NCI-H345 treated with DMSO at 0.1 percent for 48 hours (cell line): ENCODE data around the gene PERM1.
"Not testable (repeated sequence)": the region's sequence is repeated elsewhere in the genome, so short reads cannot be mapped to it uniquely, and the experiment has no call there.

ENCODE experiments used
- DNase-seq: peaks from one replicate; lab custom pipeline; 2025; ENCODE audit not compliant: unreplicated experiment; lab: John Stamatoyannopoulos, UW

PERM1 gene, protein sequence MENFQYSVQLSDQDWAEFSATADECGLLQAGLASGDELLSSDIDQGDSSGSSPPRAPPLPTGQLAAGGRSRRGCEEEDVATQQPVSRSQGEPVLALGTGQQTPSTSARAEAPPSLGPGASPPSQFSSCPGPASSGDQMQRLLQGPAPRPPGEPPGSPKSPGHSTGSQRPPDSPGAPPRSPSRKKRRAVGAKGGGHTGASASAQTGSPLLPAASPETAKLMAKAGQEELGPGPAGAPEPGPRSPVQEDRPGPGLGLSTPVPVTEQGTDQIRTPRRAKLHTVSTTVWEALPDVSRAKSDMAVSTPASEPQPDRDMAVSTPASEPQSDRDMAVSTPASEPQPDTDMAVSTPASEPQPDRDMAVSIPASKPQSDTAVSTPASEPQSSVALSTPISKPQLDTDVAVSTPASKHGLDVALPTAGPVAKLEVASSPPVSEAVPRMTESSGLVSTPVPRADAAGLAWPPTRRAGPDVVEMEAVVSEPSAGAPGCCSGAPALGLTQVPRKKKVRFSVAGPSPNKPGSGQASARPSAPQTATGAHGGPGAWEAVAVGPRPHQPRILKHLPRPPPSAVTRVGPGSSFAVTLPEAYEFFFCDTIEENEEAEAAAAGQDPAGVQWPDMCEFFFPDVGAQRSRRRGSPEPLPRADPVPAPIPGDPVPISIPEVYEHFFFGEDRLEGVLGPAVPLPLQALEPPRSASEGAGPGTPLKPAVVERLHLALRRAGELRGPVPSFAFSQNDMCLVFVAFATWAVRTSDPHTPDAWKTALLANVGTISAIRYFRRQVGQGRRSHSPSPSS

DNA sequence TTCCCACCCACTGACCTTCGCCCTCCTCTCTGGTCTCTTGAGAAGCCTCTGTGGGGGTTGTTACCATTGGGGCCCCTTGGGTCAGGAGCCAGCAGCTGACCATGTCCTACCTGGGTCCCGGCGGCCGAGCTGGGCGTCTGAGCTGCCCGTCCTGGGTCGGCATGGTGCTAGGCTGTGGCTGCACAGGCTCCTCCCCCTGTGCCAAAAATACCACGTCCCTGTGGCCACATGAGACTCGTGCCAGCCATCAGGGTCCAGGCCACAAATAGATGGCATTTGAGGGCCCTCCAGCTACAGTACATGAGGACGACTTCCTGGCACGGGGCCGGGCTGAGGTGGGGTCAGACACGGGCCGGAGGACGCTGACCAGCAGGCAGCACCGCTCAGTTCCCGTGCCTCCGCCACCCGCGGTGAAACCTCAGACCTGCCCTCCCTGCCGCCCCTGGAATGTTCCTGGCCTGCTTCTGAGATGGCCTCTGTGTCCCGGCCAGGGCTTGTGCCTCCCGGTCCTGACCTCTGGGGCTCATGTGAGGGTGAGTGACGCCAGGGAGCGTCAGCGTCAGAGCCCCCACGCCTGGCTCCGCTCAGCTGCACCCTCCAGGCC lies at the start of gene PERM1:
PERM1 (minus strand) TSS at position 139 of the 604 bp plus-strand sequence. CDS start 1,064 bp downstream, outside the sequence.
- DNase-seq = no peak

DNA sequence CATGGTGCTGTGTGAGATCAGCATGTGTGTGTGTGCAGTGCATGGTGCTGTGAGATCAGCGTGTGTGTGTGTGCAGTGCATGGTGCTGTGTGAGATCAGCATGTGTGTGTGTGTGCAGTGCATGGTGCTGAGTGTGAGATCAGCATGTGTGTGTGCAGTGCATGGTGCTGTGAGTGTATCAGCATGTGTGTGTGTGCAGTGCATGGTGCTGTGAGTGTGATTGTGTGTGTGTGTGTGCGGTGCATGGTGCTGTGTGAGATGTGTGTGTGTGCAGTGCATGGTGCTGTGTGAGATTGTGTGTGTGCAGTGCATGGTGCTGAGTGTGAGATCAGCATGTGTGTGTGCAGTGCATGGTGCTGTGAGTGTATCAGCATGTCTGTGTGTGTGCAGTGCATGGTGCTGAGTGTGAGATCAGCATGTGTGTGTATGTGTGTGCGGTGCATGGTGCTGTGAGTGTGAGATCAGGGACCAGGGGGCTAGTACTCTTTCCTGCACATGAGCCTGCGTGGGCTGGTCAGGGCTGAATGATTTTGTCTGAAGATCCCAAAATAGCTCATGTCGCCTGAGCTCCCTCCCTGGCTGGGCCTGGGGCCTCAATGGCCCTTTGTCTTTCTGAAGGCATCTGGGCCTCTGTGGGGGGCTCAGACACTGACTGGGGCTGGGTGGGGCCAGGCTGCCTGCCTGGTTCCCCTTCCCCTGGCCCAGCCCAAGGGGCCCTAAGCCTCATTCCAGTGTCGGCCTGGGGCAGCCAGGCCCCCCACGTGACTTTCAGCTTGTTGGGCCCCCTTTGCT lies 49.2 kb upstream of the PERM1 start:
- not testable (repeated sequence) for DNase-seq

DNA sequence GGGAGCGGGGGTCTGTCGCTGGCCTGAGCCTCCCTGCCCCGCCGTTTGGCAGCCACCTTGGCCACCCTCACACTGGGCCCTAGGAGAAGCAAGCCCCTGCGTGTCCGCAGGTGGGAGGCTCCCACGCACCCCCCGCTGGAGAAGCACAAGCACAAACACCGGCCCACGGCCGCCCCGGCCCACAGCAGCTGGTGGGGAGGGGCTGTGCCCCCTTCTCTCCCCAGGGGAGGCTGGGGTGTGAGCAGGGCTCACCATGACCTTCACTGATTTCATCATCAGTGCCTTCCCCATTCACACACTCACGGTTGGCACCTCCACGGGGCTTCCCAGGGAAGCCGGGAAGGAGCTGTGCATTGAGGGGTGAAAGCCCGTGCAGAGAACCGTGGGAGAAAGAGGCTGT lies 45.9 kb upstream of the PERM1 start:
- DNase-seq = no peak

DNA sequence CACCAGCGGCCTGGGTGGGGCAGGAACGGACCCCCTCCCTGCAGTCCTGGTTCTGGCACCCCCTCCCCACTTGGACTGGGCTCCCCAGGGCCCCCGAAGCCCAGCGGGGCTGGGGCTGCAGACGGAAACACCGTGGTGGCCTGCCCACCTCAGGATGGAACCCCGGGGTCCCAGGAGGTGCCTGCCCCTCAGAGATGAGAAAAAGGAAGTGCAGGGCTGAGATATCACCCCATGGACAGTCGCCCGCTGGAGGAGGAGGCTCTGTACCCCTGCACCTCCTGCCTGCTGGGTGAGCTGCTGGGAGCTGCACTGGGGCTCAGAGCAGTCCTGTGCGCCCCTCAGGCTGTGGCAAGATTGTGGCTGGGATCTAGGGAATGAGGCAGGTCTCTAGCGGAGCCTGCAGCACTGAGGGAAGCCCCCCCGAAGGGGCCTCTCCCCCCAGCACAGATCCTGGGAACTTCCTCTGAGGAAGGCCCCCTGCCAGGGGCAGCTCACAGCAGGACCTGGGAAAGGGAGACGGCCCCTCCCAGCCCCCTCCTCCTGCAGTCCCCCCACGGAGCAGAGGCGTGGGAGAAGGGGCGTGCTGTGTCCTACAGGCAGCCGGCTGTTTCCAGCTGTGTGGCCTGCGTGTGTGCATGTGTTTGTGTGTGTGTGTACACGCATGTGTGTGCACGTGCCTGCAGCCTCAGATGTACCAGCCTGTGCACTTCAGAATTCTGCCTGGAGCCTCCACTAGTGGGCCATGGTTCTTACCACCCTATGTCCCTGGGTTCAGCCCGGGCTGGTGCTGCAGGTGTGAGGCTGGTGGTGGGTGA lies 44.9 kb upstream of the PERM1 start:
- no peak for DNase-seq

DNA sequence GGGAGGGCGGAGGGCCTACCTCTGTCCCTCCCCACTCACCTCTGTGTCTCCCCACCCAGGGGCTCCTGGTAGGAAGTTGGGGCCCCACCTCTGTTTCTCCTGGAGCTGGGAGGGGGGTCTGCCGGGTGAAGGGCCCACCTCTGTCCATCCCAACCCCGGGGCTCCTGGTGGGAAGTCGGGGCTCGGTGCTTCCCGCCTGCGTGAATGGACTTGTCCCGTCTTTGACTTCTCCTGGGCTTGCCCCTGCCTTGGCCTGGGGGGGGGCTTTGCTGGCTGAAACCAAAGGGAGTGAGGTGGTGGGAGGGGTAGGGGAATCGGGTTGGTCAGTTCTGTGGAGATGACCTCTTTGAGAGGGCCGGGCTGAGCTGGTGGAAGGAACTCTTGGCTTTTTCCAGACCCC lies 43.8 kb upstream of the PERM1 start:
- no peak for DNase-seq

DNA sequence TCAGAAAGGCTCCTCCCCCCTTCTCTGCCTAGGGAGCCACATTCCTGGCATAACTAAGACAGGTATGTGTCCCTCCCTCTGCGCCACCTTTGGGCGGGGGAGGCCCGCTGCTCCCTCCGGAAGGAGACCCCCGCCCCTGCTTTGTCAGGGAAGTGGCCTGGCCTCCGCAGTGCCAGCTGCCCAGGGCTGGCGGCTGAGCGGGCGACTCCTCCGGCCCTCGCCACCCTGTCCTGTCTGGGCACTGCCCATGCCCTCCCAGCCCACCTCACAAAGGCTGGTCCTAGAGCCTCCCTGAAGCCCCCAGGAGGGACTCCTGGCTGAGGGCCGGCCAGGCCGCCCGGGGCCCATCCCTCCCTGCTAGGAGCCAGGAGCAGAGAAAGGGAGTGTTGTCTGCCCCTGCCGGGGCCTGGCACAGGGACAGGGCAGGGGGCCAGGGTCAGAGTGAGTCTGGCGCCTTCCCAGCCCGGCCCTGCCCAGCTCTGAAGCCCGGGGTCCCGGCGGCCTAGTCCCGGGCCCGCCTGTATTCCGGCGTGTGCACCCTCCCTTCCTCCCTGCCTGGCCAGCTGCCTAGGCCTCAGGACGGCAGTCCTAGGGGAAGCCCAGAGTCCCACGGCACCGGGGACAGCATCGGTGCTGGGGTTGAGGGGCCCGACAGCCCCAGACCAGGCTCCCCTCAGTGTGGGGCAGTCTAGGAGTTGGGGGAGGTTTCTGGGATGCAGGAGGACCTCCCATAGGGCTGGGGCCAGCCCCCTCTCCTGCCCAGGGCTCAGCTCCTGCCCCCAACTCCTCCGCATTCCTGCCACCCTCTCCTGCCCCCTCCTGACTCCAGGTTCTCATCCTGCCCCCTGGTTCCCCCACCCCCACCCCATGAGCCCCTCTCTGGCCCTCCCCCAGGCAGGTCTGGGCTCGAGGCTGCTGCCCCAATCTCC lies 43.1 kb upstream of the PERM1 start:
- no peak for DNase-seq

DNA sequence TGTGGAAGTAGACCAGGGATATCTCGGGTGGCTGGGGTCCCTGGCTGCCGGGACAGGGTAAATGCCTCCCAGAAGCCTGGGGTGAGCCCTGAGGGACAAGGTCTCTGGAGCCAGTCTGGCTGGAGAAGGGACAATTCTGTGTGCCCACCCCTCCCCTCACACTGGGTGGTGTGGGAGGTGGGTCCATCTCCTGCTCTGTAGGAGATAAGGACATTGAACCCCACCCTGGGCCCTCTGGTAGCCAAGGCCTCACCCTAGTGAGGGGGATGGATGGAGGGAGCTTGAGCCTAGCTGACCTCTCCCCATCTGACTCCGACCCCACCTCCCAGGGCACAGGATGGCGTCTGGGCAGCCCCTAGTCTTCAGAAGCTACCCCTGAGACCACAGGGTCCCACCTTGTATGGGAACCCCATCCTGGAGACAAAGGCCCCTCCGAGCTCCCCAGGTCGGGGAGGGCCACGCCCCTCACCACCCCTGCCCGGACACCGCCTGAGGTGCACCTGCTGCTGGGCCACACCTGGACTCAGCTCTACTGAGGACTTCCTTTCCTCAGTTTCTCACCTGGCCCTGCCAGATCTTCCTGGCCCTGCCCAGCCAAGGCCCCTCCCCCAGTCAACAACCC lies 42.4 kb upstream of the PERM1 start:
- DNase-seq = no peak

DNA sequence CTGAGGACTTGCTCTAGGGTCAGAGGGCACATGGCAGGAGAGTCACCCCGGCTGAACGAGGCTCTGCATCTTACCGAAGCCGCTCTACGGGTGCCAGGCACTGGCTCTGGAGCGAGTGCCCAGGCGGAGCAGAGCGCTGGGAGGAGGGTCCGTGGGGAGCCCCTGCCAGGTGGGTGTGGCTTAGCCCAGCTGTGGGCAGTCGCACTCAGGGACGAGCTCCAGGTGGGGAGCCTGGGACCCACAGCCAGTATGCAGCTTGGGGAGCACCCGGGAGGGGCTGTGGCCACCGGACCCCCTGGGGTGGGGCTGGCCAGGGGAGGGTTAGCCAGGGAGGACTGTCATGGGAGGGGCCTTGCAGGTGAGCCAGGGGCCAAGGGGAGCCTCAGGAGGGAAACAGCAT lies 41.8 kb upstream of the PERM1 start:
- DNase-seq = no peak

DNA sequence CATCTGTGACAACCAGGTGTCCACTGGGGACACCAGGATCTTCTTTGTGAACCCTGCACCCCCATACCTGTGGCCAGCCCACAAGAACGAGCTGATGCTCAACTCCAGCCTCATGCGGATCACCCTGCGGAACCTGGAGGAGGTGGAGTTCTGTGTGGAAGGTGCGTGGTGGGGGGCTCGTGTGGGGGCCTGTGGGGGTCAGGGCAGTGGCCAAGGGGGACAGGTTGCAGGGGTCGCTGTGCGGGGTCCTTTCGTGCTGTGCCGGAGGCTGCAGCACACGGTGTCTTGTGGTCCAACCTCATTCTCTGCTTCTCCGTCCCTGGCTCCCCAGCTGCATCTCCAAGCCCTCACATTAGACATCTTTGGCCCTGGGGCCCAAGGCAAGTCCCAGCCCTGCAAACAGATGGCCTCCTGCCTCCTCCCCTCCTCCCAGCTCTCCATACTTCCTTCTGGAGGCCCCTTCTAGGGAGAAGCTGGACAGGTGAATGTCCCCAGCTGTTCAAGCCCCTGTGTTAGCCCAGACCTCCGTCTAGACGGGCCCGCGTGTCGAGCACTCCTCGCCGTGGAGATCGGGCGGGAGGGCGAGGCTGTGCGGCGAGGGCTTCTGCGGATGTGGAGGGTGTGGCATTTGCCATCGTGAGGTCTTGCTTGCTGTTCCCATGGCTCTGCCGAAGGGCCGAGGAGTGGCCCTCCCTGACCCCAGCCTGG lies 40.6 kb upstream of the PERM1 start:
- no peak for DNase-seq

DNA sequence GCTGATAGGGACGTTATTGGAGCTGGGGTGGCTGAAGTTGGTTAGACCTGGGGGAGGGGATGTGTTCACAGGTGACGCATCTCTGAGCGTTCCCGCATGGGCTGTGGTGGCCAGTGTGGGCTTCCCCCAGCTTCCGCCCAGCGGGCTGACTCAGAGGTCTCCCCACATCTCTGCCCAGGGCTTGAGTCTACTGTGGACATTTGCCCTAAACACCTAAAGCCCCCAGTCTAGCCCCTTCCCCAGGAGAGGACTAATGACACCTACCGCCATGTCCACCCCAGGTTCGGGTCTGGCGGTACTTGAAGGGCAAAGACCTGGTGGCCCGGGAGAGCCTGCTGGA lies 40.0 kb upstream of the PERM1 start:
- DNase-seq = no peak

DNA sequence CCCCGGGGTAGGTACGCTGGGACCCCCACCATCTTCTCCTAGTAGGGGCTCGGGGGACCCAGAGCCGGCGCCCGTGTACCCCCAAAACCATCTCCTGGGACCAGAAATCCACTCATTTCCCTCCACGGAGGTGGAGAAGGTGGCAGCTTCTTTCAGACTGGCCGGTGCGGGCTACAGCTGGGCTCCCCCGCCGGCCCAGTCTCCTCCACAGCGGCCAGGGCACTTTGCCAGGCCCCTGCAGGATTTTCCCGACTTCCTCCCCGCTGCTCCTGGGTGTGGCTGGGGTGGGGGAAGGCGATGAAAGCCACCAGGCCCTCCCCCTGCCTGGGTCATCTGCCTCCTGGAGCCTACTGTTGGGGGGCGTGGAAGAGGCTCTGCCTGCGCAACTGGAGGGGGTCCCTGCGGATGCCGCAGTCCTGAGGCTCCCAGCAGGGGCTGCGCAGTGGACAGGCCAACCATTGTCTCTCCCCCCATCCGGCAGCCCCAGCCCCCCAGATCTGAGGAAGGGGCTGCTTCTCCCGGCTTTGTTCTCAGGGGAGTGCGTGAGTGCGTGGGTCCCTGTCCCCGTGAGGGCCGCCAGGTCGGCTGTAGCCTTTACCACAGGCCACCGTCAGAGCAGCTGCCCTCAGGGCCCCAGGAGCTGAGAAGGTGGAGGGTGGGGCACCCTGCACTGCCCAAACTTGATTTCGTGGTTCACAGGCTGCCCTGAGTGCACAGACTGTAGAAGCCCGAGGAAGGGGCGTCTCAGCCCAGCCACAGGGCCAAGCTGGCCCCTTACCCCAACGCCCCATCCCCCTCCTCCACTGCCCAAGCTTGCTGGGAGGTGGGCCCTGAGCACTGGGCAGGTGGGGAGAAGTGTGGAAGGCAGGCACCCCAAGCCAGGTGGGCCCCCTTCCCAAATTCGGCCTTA lies 39.4 kb upstream of the PERM1 start:
- DNase-seq = no peak

DNA sequence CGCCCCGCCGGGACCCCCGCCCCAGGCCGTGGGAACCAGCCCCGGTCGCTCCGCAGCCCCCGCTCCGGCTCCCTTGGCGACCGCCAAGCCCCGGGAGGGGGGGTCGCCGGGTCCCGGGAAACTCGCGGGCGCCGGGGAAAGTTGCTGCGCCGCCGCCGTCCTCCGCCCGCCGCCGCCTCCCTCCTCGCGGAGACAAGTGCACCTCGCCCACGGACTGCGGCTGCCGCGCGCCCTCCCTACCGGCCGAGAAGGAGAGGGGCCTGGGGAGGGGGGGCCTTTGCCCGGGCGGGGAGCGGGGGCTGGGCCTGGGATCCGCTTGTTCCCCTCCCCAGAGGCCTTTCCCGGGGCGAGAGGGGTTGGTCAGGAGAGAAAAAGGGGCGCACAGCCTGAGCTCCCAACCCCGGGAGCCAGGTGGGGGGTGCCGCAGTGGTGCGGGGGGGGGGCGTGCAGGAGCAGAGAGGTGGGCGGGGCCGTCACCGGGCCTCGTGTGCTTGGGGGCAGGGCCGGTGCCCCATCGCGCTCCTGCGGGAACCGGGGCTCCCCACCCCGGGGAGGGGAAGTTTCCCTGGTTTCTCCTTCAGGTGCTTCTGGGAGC lies 38.6 kb upstream of the PERM1 start:
- DNase-seq = no peak

DNA sequence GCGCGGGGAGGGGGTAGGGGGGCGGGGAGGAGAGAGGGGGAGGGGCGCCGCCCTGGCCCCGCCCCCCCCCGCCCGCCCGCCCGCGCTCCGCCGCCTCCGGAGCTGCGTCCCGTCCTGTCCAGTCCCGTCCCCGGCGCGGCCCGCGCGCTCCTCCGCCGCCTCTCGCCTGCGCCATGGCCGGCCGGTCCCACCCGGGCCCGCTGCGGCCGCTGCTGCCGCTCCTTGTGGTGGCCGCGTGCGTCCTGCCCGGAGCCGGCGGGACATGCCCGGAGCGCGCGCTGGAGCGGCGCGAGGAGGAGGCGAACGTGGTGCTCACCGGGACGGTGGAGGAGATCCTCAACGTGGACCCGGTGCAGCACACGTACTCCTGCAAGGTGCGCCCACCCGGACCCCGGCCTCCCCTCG lies 38.1 kb upstream of the PERM1 start, which contains the start of gene AGRN:
AGRN (plus strand) TSS at position 121 of the 405 bp plus-strand sequence; CDS start at position 174, 53 bp downstream.
- DNase-seq = no peak

DNA sequence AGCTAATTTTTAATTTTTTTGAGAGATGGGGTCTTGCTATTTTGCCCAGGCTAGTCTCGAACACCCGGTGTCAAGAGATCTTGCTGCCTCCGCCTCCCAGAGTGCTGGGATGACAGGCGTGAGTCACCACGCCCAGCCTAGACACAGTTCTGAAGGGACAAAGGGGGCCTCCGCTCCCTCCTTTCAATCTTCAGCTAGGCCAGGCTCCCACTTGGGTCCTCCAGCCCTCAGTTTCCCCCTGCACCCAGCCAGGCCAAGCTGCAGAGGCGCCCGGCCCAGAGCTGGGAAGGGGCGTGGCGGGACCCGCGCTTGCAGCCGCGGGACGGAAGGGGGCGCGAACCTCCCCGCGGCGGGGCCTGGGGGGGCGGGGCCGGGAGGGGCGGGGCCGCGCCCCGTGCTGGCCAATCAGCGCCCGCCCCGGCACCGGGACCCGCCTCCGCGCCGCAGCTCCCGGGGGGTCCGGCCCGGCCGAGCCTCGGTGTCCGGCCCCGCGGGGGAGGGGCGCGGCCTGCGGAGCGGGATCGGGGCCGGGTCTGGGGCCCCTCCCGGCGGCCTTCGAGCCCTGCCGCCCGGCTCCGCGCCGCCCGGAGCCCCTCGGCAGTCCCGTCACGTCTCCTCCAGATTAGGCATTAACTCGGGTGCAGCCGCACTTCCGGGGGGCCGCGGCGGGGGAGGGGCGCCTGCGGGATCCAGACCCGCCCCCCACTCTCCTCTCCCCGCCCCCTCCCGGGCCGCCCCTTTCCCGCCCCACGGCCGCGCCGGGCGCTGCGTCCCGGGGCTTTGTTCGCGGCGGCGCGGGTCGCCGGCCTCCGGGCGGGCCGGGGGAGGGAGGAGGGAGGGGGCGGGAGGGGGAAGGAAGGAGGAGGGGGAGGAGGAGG lies 37.5 kb upstream of the PERM1 start:
- peak; percentile 28 for DNase-seq

DNA sequence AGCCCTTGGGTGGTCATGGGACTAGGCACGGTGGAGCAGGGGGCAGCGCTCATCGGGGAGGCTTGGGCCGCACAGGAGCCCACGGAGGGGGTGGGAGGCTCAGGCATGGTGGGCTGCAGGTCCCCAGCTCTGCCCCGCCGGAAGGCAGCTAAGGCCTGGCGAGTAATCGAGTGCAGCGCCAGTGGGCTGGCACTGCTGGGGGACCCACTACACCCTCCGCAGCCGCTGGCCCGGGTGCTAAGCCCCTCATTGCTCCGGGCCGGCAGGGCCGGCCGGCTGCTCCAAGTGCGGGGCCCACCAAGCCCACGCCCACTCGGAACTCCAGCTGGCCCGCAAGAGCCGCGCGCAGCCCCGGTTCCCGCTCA lies 36.4 kb upstream of the PERM1 start:
- DNase-seq = not testable (repeated sequence)
